Eye (tissue), 1 donor: Measurements from ENCODE around the gene ACADVL.
"Not testable (repeated sequence)": the region's sequence is repeated elsewhere in the genome, so short reads cannot be mapped to it uniquely, and the experiment has no call there.

Source experiments
- DNase-seq: peaks from one replicate; pipeline ENCODE4 v3.0.0-alpha.2; 2015

ACADVL gene

GRCh38 chr17:7235693-7236665, 16.2 kb downstream of the ACADVL start:
- DNase-seq, result no peak

GRCh38 chr17:7236808-7237207, 17.1 kb downstream of the ACADVL start:
- no peak for DNase-seq

GRCh38 chr17:7237266-7237760, 17.6 kb downstream of the ACADVL start:
- no peak for DNase-seq

- DNase-seq, result peak; percentile 84
These were observed 18.2 kb downstream of the ACADVL start for GRCh38 chr17:7237761-7238419.

- DNase-seq, result peak; percentile 35
These were observed 18.8 kb downstream of the ACADVL start for GRCh38 chr17:7238420-7239090.

GRCh38 chr17:7239091-7240027, 19.6 kb downstream of the ACADVL start, which contains the start of gene PHF23:
Gene PHF23 (minus strand): TSS chr17:7239457. CDS start chr17:7239279, 178 bp downstream.
- DNase-seq, result peak; percentile 100

GRCh38 chr17:7240375-7240774, 20.6 kb downstream of the ACADVL start:
- DNase-seq, result no peak

- DNase-seq, result no peak
These were observed 21.5 kb downstream of the ACADVL start for GRCh38 chr17:7241090-7241733.

- peak; percentile 99 for DNase-seq
These were observed 22.3 kb downstream of the ACADVL start, which contains the start of gene GABARAP for GRCh38 chr17:7241783-7242716. Gene GABARAP (minus strand): TSS chr17:7242449. CDS start chr17:7242330, 119 bp downstream.

GRCh38 chr17:7242717-7243452, 23.1 kb downstream of the ACADVL start:
- peak; percentile 99 for DNase-seq

GRCh38 chr17:7243453-7243729, 23.7 kb downstream of the ACADVL start:
- DNase-seq, result no peak

- not testable (repeated sequence) for DNase-seq
These were observed 24.1 kb downstream of the ACADVL start for GRCh38 chr17:7243838-7244237.

- DNase-seq, result no peak
These were observed 27.0 kb downstream of the ACADVL start for GRCh38 chr17:7246779-7247178.

GRCh38 chr17:7248796-7249195, 29.1 kb downstream of the ACADVL start:
- no peak for DNase-seq

GRCh38 chr17:7249214-7249613, 29.5 kb downstream of the ACADVL start:
- no peak for DNase-seq

GRCh38 chr17:7249830-7250229, 30.1 kb downstream of the ACADVL start:
- DNase-seq, result no peak

GRCh38 chr17:7250695-7251627, 31.2 kb downstream of the ACADVL start:
- peak; percentile 27 for DNase-seq

- DNase-seq, result peak; percentile 100
These were observed 32.0 kb downstream of the ACADVL start, which contains the start of gene CTDNEP1 for GRCh38 chr17:7251661-7252175. Gene CTDNEP1 (minus strand): TSS chr17:7251734. CDS start chr17:7251296, 438 bp downstream.
